Measurements from ENCODE around the gene MFSD12.

GRCh38 chr19:3521104-3521445 lies 36.3 kb downstream of the MFSD12 start:
- TF ChIP-seq CTCF (IDR thresholded peaks at IDR 0.05 in 2 of 3, conservative IDR thresholded peaks at IDR 0.05 in 1 of 3; ENCODE audit: borderline replicate concordance in 1 of 3, insufficient read depth in 1 of 3, low read depth in 2 of 3, low read length in 2 of 3) (no peak), SIN3A (IDR thresholded peaks at IDR 0.05; ENCODE audit: low read depth) (no peak), EZH2 (IDR thresholded peaks at IDR 0.05) (no peak), POLR2AphosphoS5 (IDR thresholded peaks at IDR 0.05; ENCODE audit: low read depth, low read length) (no peak), SP1 (IDR thresholded peaks at IDR 0.05; ENCODE audit: low read depth) (no peak), EGR1 (IDR thresholded peaks at IDR 0.05; ENCODE audit: low read depth) (no peak)
